Stimulated activated CD8-positive, alpha-beta memory T cell treated with anti-CD3 and anti-CD28 coated beads, Interleukin-7, amount 100 ng/mL, for 24 hours (primary cell): ENCODE measurements around the gene ADCY9.

Experiments
- DNase-seq: peaks from one replicate; pipeline ENCODE4 v3.0.0-alpha.2; 2020; ENCODE audit warnings: low read depth

The ADCY9 gene

DNA sequence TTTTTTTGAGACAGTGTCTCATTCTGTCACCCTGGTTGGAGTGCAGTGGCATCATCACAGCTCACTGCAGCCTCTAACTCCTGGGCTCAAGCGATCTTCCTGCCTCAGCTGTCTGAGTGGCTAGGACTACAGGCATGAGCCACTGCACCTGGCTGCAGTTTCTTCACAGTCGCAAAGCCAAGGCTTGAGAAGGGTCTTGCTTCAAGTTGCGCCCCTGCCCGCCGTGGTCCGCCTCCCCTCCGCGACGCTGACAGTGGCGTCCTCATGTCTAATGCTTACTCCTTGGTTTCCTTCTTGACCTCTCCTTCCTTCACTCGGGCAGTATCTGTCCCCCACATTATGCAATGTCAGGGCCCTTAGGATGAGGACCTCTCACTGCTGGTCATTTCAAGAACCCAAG, 112.7 kb downstream of the ADCY9 start:
- no peak for DNase-seq

- DNase-seq: no peak
Observed at GRCh38 chr16:4003166-4003565, 113.1 kb downstream of the ADCY9 start.

DNA sequence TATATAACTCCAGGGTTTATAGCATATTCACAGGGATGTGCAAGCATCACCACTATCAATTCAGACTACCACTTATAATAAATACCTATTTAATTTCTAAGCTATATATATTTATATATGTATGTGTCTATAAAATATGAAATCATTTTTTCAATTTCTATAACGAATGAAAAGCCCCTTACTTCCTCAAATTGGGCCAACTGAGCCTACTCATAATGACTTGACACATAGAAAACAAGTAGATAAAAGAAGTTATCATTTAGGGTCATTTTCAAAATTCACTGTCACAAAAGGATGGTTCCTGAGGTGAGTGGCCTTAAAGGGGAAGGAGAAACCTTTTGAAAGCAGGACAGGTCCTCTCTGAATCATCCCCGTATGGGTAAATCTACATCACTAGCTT, 114.1 kb downstream of the ADCY9 start:
- no peak for DNase-seq

GRCh38 chr16:3999479-4000325, 116.5 kb downstream of the ADCY9 start:
- no peak for DNase-seq

GRCh38 chr16:3998793-3999478, 117.3 kb downstream of the ADCY9 start:
- no peak for DNase-seq

DNA sequence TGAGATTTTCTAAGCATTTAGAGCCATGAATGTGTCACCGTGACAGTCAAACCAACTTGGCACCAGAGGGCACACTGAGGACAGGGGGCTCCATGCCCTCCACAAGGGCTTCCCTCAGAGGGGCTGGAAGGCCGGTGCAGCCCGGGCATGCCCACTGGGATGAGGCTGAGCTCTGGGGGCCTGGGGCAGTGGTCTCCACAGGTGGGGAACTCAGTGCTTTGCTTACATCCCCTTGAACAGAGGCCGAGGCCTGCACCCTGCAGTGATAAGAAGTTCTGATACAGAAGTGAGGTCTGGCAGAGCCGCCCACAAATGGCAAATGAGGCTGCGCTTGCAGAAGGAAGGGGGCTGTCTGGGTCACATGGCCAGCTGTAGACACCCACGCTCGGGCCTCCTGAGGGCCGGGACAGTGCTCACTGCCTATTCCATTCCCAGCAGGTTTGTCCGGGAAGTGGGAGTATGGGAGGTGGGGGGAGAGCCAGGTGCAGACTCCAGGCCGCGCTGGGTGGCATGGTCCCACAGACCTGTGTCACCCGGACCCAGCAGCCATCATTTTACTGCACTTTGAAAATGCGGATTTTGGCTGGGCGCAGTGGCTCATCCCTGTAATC, 118.9 kb downstream of the ADCY9 start:
- no peak for DNase-seq

DNA sequence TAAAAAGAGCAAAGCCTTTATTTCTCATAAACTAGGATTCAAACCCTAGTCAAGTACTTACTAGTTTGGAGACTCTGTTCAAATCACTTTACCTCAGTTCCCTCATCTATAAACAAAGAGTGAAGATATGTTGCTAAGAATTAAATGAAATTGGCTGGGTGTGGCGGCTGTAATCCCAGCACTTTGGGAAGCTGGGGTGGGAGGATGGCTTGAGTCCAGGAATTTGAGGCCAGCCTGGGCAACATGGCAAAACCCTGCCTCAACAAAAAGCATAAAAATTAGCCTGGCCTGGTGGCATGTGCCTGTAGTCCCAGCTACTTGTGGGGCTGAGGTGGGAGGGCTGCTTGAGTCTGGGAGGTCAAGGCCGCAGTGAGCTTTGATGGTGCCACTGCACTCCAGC, 121.2 kb downstream of the ADCY9 start:
- no peak for DNase-seq

GRCh38 chr16:3993052-3993785, 123.0 kb downstream of the ADCY9 start:
- no peak for DNase-seq

DNA sequence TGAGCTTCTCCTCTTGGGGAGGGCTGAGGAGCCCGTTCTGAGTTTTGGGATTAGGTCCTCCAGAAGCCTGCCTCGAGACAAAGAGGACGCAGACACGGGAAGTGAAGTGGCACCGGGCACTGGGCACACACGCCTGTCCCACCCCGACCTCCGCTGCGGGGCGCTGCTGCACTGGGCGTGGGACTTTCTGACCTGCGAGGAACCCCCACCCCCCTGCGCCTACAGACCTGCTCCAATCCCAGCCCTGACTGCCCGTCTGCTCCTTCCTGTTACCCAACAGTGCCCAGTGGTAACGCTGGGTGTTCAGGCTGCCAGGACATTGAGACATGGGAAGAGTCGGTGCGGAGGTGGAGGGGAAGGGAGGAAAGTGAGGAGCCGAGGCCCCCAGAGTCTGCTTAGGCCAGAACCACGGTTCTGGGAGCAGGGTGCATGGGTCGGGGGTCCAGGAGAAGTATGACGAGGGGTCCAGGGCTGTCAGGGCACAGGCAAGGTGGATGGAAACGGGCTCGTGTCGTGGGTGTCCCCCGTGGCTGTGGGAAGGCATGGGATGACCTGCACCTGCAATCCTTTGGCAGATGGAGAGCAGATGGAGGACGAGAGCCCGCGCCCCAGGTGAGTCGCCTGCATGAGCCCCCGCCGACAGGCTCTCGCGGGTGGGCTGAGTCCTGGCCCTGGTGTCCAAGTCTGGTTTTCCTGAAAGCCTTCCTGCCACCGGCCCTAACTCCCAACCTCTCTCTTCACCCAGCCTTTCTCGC, 123.8 kb downstream of the ADCY9 start:
- no peak for DNase-seq

DNA sequence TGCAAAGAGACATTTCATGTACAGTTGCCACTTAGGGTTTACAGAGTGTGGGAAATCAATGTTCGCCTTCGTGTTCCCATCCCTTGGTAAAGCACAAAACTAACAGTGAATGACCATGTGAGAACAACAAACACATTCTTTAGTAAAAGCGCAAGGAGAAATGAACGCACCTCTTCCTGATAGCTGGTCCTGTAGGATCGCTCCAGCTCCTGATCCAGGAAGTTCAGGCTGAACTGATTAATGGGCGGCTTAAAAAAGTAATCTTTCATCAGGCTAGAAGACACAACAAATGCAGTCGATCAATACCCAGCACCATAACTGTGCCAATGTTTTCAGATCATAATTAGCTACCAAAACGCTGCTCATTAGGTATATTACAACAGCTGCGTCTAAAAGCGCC, 127.4 kb downstream of the ADCY9 start:
- no peak for DNase-seq

DNA sequence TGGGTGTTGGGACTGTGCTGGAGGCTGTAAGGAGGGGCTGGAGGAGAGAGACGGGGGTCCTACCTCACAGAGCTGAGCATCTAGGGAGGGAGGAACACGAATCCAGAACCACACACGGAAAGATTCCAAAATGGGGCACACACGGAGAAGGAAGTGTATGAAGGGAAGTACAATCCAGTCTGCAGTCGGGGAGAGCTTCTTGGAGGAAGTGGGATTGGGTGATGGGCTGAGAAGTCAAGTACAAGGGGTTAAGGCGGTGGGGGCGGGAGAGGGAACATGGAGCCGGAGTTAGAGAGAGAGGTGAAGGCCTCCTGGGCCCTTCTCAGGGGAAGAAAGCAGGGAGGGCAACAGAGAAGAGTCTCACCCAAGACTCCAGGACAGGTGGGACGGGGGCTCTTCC, 128.2 kb downstream of the ADCY9 start:
- no peak for DNase-seq

DNA sequence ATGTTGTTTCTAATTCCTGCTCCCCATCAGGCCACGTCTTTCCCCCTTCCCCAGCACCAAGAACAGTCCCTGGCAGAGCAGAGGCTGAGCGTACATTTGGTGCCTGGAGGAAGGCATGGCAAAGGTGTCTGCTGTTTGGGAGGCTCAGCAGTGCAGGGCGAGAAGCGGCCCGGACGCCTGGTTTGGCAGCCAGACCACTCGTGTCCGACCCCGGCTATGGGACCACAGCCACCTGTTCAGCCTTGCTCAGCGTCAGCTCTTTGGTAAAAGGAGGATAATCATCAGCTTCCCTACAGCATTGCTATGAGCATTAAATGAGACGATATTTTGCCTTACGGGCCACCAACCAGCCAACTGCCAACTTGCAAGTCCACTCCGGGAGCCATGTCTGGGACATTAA, 129.0 kb downstream of the ADCY9 start:
- no peak for DNase-seq

GRCh38 chr16:3986235-3986544, 130.1 kb downstream of the ADCY9 start:
- DNase-seq: no peak

- DNase-seq: no peak
Observed at GRCh38 chr16:3984111-3985060, 131.9 kb downstream of the ADCY9 start.

- no peak for DNase-seq
Observed at GRCh38 chr16:3983081-3983520, 133.1 kb downstream of the ADCY9 start.

DNA sequence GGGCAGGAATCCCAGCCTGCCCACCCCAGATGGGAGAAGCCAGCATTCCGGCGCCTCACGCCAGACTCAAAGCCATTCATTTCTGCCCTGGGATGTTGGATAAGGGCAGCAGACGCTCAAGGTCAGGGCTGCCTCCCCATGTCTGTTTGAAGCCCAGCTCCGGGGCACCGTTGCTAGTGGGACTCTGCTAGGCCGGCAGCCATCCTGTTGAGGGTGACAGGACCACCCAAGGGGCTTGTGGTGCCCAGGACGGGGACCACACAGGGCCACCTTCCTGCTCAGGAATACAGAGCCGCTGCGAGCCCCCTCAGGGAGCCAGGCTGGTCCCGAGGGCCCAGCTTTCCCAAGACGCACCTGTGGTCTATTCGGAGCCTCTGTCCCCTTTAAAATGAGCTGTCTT, 134.0 kb downstream of the ADCY9 start:
- DNase-seq: no peak

- DNase-seq: no peak
Observed at GRCh38 chr16:3980253-3981111, 135.8 kb downstream of the ADCY9 start.

GRCh38 chr16:3979518-3979917, 136.7 kb downstream of the ADCY9 start:
- DNase-seq: no peak

GRCh38 chr16:3979070-3979469, 137.2 kb downstream of the ADCY9 start:
- no peak for DNase-seq

DNA sequence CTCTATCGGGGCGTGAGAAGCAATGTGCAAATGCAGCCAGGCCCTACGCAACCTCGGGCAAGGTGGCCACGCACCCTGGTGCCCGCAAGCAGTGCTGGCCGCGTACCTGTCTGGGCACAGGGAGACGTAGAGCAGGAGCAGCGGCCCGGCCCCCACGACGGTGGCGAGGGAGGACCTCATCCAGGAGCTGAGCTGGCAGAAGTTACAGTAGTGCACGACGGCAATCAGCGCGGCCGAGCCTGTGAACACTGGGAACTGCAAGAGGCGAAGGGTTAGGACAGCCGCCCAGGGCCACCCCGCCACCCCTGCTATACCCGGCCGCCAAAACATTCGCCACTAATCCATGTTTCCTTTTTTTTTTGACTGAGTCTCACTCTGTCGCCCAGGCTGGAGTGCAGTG, 138.9 kb downstream of the ADCY9 start:
- DNase-seq: no peak
